HUES6 (cell line): ENCODE measurements around the gene LEMD1.

Source experiments
- H3K27ac ChIP-seq: 2 replicates; pipeline ENCODE4 v1.7.0; 2013; ENCODE audit warnings: low read depth, mild to moderate bottlenecking, low read length, inconsistent platforms
- H3K27me3 ChIP-seq: 2 replicates; pipeline ENCODE4 v1.6.1; 2013; ENCODE audit warnings: low read length; ENCODE audit not compliant: control insufficient read depth, insufficient read depth
- H3K36me3 ChIP-seq: 2 replicates; pipeline ENCODE4 v1.6.1; 2013; ENCODE audit warnings: low read length; ENCODE audit not compliant: control insufficient read depth, insufficient read depth
- H3K4me1 ChIP-seq: 2 replicates; pipeline ENCODE4 v1.6.1; 2013; ENCODE audit warnings: low read length; ENCODE audit not compliant: control insufficient read depth, insufficient read depth
- H3K4me3 ChIP-seq: 2 replicates; pipeline ENCODE4 v1.5.1; 2013; ENCODE audit warnings: low read depth, low read length
- H3K9ac ChIP-seq: one replicate; pipeline ENCODE4 v1.6.1; 2013; ENCODE audit warnings: mild to moderate bottlenecking, low read length
- H3K9me3 ChIP-seq: 2 replicates; pipeline ENCODE4 v1.6.1; 2013; ENCODE audit warnings: low read depth, low read length; ENCODE audit not compliant: control insufficient read depth, insufficient read depth

The LEMD1 gene

DNA sequence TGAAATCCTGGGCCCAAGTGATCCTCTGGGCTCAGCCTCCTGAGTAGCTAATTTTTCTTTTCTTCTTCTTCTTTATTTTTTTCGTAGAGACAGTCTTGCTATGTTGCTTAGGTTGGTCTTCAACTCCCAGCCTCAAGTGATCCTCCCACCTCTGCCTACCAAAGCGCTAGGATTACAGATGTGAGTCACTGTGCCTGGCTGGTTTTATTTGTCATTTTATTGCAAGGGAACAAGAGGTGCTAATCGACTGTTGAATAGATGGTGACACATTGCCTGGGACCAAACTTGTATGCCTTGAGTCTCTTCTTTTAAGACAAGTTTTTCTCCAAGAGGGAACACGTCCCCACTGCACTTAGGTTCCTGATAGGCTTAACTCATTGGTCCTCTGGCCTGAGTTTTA lies 45.1 kb downstream of the LEMD1 start:
- no peaks in the 10 kb centered on the region for H3K9me3 ChIP-seq
- H3K27me3 ChIP-seq, result no peaks in the 10 kb centered on the region
- H3K36me3 ChIP-seq, result no peaks in the 10 kb centered on the region
- peaks cover 48% of the 10 kb centered on the region for H3K4me1 ChIP-seq
- H3K27ac ChIP-seq, result no peak overlapping the region
- no peak overlapping the region for H3K9ac ChIP-seq
- H3K4me3 ChIP-seq, result no peak overlapping the region

DNA sequence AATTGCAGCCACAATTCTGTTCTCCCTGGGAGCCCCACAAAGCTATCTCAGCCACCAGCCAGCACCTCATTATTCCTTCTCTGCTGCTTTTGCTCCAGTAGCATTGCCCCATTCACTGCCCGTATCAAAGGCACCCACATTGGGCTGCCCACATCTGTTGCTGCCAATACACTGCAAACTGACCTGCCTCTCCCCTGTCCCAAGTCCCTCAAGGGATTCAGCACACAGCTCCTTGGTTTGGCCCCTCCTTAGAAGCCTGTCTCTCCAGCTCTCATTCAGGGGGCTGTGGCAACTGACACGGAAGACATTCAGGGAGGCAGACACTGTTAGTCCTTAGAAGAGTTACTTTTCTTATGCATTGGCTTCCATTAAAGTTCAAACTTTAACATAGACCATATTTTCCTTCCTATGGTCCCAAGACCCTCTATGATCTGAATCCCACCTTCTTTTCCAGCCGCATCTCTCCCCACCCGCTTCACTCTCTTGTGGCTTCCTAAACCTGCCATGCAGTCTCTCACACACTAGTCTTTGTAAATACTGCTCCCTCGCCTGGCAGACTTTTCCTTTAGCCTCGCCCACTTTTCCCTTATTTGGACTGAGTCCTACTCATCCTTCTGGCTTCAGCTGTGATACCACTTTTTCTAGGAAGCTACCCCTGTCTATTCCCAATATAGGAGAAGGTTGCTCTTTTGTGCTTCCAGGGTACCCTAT lies 45.9 kb downstream of the LEMD1 start:
- H3K36me3 ChIP-seq, result no peaks in the 10 kb centered on the region
- H3K27ac ChIP-seq, result no peak overlapping the region
- H3K4me1 ChIP-seq, result peaks cover 50% of the 10 kb centered on the region
- H3K9ac ChIP-seq, result no peak overlapping the region
- no peaks in the 10 kb centered on the region for H3K9me3 ChIP-seq
- H3K27me3 ChIP-seq, result no peaks in the 10 kb centered on the region
- H3K4me3 ChIP-seq, result peak overlapping the region; percentile 34; the same call in 1 of the 2 replicates

- Histone ChIP-seq H3K27me3 (no peaks in the 10 kb centered on the region), H3K9ac (no peak overlapping the region), H3K4me1 (peaks cover 55% of the 10 kb centered on the region), H3K9me3 (no peaks in the 10 kb centered on the region), H3K36me3 (no peaks in the 10 kb centered on the region), H3K27ac (no peak overlapping the region), H3K4me3 (no peak overlapping the region)
Observed at GRCh38 chr1:205374210-205375078, 47.4 kb downstream of the LEMD1 start.

DNA sequence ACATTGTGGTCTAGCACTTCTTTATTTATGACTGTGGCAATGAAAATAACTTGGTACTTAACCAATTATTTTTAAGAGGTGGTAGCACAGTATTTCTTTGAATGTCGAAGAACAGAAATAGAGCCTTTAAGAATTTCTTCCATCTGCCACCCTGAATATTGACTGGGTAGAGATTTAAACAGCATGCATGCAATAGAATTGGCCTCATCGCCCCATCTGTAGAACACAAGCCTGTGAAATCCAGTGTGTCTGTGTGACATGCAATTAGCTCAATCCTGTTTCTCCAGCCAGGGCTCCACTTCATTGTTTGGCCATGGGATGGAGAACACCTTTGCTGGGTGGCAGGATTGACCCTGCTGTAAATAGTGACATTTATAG lies 48.1 kb downstream of the LEMD1 start:
- Histone ChIP-seq H3K4me1 (peaks cover 55% of the 10 kb centered on the region), H3K4me3 (no peak overlapping the region), H3K27ac (no peak overlapping the region)

DNA sequence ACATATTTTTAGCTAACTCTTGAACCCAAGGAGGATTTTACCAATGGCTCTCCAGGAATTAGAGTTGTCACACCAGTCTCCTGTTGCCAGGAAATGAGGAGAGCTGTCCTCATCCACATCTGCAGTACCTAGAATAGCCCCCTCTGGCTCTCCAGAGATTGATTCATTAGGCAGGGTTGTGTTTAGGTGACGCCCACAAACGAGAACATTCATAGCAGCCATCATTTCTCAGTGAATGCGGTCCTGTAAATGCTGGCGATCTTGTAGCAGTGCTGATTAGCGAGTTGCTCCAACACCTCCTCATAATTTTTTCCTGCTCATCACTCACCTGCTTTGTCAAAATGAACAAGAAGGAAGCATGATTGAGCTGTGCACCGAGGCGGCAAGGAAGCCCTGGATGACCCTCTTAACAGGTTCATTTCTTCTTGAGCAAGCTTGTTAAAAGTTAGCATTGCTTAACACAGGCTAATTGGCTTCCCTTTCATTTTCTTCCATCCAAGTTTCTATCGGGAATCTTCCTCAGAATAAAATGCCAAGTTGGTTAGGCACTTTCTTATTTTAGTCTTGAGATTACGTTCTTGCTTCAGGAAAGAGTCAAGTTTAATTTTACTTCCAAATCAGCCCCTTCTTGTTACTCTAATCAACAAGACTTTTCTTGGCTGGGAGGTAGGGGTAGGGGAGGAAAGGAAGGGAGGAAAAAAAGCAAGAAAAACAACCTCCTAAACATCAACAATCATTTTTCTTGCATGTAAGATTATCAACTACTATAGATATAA lies 48.6 kb downstream of the LEMD1 start:
- Histone ChIP-seq H3K4me3 (no peak overlapping the region), H3K9ac (no peak overlapping the region), H3K27me3 (no peaks in the 10 kb centered on the region), H3K9me3 (no peaks in the 10 kb centered on the region), H3K27ac (no peak overlapping the region), H3K36me3 (no peaks in the 10 kb centered on the region), H3K4me1 (peaks cover 55% of the 10 kb centered on the region)

More for the DNA sequence above, 48.1 kb downstream of the LEMD1 start:
- no peaks in the 10 kb centered on the region for H3K27me3 ChIP-seq
- no peak overlapping the region for H3K9ac ChIP-seq
- H3K9me3 ChIP-seq, result no peaks in the 10 kb centered on the region
- no peaks in the 10 kb centered on the region for H3K36me3 ChIP-seq

DNA sequence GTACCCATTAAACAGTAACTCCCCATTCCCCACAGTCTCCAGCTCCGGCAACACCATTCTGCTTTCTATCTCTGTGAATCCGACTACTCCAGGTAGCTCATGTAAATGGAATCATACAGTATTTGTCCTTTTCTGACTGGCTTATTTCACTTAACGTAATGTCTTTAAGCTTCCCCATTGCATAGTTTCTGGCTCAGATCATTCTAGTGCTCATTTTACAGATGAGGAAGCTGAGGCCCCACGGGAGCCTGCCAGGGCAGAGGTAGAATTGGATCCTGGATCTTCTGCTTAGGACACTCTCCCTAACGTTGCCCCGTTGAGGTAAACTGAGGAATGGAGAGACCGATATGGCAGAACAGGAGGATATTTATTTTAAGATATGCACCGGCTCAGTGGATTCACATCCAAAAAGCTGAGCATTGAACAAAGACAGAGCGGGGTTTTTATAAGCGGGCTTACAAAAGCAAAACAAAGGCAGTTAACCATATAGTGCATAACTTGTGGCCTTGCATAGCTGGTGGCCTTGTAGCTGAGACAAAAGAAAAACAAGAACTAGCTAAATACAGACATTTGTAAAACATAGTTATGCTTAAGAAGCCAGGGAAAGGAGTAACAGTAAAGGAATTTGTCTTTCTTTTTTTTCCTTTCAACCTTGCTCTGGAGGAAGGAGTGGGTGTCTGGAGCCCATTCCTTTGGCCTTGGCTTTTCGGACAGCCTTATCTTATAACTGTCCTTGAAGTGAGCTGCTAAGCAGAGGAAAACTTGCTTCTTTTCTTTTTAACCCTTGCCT lies 49.8 kb downstream of the LEMD1 start:
- Histone ChIP-seq H3K27me3 (no peaks in the 10 kb centered on the region), H3K9me3 (no peaks in the 10 kb centered on the region), H3K9ac (no peak overlapping the region), H3K27ac (no peak overlapping the region; the same call in 1 of the 2 replicates), H3K4me1 (peaks cover 55% of the 10 kb centered on the region), H3K36me3 (no peaks in the 10 kb centered on the region), H3K4me3 (no peak overlapping the region)

GRCh38 chr1:205370780-205371179 lies 51.1 kb downstream of the LEMD1 start:
- Histone ChIP-seq H3K9me3 (no peaks in the 10 kb centered on the region), H3K4me3 (no peak overlapping the region), H3K36me3 (no peaks in the 10 kb centered on the region), H3K27me3 (no peaks in the 10 kb centered on the region), H3K9ac (no peak overlapping the region), H3K4me1 (peaks cover 51% of the 10 kb centered on the region), H3K27ac (no peak overlapping the region)

DNA sequence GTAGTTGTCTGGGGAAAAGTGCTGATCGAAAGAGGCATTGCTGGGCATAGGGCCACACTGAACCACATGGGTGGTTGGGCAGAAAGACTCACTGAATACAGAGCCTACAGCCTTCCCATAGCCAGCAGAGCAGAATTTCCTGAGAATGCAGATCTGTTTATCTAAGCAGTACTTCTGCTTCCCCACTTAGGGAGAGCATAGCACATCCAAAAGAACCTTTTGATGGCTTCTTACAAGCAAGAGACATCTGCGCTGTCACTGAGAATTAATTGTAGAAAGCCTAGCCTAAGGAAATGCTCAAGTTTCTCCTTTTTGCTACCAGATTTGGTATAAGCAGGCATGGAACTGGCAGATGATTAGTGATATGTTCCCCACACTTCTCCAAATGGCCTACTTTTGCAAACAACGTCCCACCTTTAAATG lies 52.1 kb downstream of the LEMD1 start:
- Histone ChIP-seq H3K4me3 (no peak overlapping the region), H3K4me1 (peaks cover 43% of the 10 kb centered on the region), H3K36me3 (no peaks in the 10 kb centered on the region), H3K27me3 (no peaks in the 10 kb centered on the region), H3K9me3 (no peaks in the 10 kb centered on the region), H3K9ac (no peak overlapping the region), H3K27ac (no peak overlapping the region)

DNA sequence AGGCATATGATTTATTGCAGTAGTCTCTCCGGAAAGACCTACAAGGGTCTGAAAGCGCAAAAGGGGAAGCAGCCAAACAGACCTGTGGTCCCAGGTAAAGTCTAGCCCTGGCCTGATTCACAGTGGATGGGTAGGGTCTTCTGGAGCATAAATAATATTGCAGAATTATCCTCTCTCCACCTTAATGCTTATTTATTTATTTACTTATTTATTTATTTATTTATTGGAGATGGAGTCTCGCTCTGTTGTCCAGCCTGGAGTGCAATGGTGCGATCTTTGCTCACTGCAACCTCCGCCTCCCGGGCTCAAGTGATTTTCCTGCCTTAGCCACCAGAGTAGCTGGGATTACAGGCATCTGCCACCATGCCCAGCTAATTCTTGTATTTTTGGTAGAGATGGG lies 53.4 kb downstream of the LEMD1 start:
- Histone ChIP-seq H3K27me3 (no peaks in the 10 kb centered on the region), H3K9ac (no peak overlapping the region), H3K9me3 (no peaks in the 10 kb centered on the region), H3K4me3 (no peak overlapping the region), H3K27ac (no peak overlapping the region), H3K4me1 (peaks cover 30% of the 10 kb centered on the region), H3K36me3 (no peaks in the 10 kb centered on the region)

GRCh38 chr1:205365945-205366463 lies 55.9 kb downstream of the LEMD1 start:
- Histone ChIP-seq H3K4me1 (peaks cover 11% of the 10 kb centered on the region; the same call in 1 of the 2 replicates), H3K36me3 (no peaks in the 10 kb centered on the region), H3K9ac (no peak overlapping the region), H3K9me3 (no peaks in the 10 kb centered on the region), H3K4me3 (no peak overlapping the region), H3K27ac (no peak overlapping the region), H3K27me3 (no peaks in the 10 kb centered on the region)
